Measurements from ENCODE around the gene NAT8L.

Gene NAT8L

GRCh38 chr4:2043396-2044118 is 15.6 kb upstream of the NAT8L start:
- TF ChIP-seq CTCF (IDR thresholded peaks at IDR 0.05; ENCODE audit: low read length, missing control alignments), result no peak
- no peak for DNase-seq (ENCODE audit: low read depth)
- no peak overlapping the region for H3K4me3 ChIP-seq (replicated peaks; ENCODE audit: low read depth, low read length)

- DNase-seq (ENCODE audit: low read depth), result no peak
- H3K4me3 ChIP-seq (replicated peaks; ENCODE audit: low read depth, low read length), result no peak overlapping the region
- TF ChIP-seq CTCF (IDR thresholded peaks at IDR 0.05; ENCODE audit: low read length, missing control alignments), result no peak
Observed at GRCh38 chr4:2044119-2044485, 15.0 kb upstream of the NAT8L start.

- no peak overlapping the region for H3K4me3 ChIP-seq (replicated peaks; ENCODE audit: low read depth, low read length)
- no peak for DNase-seq (ENCODE audit: low read depth)
- no peak for TF ChIP-seq CTCF (IDR thresholded peaks at IDR 0.05; ENCODE audit: low read length, missing control alignments)
Observed at GRCh38 chr4:2044542-2045517, 14.3 kb upstream of the NAT8L start.

GRCh38 chr4:2045518-2045951 is 13.6 kb upstream of the NAT8L start:
- no peak for TF ChIP-seq CTCF (IDR thresholded peaks at IDR 0.05; ENCODE audit: low read length, missing control alignments)
- no peak overlapping the region for H3K4me3 ChIP-seq (replicated peaks; ENCODE audit: low read depth, low read length)
- DNase-seq (ENCODE audit: low read depth), result no peak

GRCh38 chr4:2046031-2046961 is 12.8 kb upstream of the NAT8L start:
- TF ChIP-seq CTCF (IDR thresholded peaks at IDR 0.05; ENCODE audit: low read length, missing control alignments), result peak; percentile 2
- no peak for DNase-seq (ENCODE audit: low read depth)
- H3K4me3 ChIP-seq (replicated peaks; ENCODE audit: low read depth, low read length), result no peak overlapping the region

GRCh38 chr4:2047031-2047660 is 12.0 kb upstream of the NAT8L start:
- no peak overlapping the region for H3K4me3 ChIP-seq (replicated peaks; ENCODE audit: low read depth, low read length)
- no peak for DNase-seq (ENCODE audit: low read depth)
- no peak for TF ChIP-seq CTCF (IDR thresholded peaks at IDR 0.05; ENCODE audit: low read length, missing control alignments)
